Middle frontal gyrus (tissue), 1 donor: ENCODE results near the gene FLT1.

Source experiments
- DNase-seq: peaks from one replicate; pipeline ENCODE4 v3.0.0-alpha.2; 2015; ENCODE audit warnings: low spot score; ENCODE audit errors: extremely low spot score

FLT1 gene

DNA sequence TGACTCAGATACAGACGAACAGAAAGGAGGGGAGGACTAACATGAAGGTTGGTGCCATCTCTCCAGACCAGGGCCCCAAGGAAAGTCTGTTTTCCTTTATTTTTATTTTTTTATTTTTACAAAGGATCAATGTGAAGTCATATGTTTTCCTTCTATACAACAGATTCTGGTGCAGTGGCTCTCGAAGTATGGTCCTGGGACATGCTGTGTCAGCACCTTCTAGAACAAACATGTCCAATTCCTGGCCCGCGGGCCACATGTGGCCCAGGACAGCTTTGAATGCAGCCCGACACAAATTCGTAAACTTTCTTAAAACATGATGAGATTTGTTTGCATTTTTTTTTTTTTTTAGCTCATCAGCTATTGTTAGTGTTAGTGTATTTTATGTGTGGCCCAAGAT is 174.7 kb downstream of the FLT1 start:
- no peak for DNase-seq

DNA sequence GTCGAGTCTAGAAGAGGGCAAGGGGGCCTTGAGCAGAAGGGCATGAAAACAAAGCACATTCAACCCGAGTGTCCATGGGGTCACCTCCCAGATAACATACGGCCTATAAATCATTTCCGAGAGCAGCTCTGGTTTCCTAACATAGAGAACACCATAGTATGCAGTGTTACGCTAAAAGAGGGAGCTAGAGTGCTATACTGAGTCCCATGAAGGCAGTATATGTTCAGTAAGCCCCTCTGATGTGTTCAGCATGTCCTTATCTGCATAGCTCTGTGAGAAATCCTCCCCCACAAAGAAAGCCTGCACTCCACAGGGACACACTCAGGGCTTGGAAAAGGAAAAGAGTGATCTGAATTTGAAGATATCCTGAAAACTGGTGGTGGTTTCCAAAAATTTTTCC is 175.4 kb downstream of the FLT1 start:
- no peak for DNase-seq

DNA sequence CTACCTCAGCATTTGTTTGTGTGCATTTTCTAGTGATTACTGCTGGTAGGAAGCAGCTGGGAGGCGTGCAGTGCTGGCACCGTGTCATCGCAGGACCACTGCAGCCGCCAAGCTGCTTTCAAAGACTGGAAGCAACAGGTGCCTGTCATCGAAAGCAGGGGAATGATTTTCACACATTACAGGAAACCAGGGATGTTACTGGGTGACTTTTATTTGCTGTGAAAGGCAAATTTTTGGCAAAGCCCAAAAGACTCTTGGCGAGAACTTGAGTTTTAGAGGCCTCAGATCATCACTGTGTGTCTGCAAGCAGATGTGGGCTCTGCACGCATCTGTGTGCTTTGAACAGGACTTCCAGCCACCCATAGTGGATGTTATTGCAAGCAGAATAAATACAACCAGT is 176.4 kb downstream of the FLT1 start:
- DNase-seq, result no peak

DNA sequence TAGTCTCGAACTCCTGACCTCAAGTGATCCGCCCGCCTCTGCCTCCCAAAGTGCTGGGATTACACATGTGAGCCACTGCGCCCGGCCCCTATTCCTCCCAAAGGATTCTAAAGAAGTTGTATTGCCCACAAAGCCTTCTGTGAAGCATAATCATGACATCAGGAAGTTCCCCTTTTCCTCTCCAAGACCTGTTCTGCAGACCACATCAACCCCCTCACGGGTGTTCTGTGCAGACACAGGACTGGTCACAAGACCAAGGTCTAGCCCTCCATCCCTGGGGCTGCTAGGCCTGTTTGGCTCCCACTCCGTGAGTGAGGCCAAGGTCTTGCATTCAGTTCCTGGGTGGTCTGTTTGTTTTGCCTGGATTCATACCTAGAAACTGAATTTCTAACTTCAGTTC is 178.1 kb downstream of the FLT1 start:
- no peak for DNase-seq

DNA sequence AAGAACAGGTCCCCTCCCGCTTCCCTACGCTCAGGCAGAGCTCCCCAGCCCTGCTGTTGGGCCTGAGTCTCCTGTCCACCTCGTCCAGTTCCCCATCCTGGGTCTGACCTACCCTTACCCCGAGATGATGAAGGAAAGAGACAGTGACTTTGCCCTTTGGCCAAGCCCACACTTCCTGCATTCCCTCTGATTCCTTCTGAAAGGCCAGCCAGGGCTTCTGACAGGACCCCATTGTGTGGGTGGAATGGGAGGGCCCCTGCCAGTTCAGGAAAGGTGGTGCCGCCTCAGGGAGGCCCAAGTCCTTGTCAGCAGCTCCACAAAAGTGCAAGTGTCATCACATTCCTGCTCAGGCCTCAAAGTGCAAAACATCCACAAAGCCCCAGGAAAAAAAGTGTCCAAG is 178.8 kb downstream of the FLT1 start:
- DNase-seq, result no peak

DNA sequence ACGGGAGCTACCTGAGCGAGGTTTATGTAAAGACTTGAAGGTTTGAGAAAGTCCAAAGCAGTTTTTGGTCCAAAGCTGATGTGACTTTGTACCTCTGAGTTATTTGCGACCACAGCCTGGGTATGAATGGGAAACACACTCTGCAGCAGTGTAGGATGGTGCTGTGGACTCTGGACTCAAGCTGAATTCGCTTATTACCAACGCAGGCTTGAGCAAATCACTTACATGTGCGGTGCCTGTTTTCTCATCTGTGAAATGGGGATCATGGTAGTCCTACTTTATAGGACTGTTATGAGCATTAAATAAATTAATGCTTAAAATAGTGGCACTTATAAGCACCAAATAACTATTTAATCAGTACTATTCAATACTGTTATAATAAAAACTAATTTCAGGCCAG is 180.0 kb downstream of the FLT1 start:
- DNase-seq, result no peak

DNA sequence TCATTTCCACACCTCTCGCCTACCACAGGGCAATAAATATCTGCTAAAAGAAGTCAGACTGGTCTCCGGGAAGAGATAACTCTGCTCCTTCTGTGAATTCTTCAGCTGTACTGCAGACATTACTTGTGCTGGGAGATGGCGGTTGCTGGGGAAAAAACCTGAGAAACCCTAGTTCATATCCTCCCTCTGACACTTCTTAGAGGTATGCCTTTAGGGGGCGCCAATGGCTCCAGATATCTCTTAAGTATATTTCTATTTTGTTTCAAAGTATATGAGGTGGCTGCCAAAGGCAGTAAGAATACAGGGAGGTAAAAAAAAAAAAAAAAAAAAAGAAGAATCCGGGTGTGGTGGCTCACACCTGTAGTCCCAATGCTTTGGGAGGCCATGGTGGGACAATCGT is 181.3 kb downstream of the FLT1 start:
- no peak for DNase-seq

DNA sequence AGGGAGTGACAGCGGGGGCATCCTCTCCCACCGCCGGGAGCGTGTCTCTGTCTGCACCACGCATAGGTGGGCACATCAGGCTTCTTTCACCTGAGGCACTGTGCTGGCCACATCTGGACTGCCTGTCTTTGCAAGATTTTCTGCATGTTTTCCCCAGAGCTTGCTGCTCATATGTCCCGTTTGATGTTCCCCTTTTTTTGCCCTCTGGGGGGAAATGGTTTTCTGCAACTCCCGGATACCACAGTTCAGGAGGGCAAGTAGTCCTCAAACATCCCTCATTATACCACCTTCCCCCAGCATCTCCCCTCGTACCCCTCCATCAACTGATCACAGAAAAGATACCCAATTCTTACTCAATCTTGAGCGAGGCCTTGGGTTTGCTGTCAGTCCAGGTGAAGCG is 188.6 kb downstream of the FLT1 start:
- no peak for DNase-seq

DNA sequence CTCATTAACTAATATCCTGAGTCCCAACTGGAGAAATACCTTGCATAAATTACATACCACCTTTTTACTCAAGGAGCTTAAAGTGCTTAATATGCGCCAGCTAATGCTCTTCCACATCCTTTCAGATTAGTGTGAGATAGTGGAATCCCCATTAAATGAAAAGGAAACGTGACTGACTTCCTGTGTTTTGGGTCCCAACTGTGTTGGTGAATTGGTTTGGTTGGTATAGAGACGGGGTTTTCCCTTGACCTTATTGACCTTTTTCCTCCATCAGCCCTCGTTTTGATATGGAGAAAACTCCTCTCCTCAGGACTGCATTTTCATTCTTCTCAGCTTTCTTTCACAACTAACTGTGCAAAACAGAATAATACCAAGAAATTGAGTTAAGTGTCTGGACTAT is 193.1 kb downstream of the FLT1 start:
- no peak for DNase-seq

DNA sequence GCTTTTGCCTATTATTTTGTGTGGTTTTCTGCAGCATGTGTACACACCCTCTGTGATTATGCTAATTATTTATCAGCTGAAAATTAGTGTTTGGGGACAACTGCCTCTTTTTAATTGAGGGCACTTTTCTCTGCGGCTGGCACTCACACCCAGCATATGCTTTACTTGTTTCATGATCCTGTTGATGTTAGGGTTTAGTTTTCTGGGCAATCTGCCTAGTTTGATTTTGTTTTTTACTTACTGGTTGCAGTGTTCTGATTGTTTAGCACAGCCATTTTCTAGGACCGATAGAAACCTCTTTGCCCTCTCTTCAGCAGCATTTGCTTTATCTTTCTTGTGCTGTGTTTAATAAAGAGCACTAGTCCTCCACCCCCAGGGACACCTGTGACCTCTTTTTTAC is 195.0 kb downstream of the FLT1 start:
- no peak for DNase-seq

DNA sequence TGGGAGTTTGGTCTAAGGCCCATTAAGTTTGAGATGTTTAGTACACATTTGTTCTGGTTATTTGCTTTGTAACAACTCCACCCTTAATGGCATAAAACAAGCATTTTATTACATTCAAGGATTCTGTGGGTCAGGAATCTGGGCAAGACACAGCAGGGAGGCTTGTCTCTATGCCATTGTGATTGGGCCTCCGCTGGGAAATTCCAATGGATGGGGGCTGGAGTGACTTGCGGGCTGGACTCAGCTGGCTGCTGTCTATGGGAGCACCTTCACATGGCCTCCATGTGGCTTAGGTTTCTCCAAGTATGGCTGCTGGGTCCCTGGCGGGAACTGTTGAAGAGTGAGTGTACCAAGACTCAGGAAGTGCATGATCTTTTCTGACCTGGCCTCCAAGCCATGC is 197.6 kb downstream of the FLT1 start:
- no peak for DNase-seq

DNA sequence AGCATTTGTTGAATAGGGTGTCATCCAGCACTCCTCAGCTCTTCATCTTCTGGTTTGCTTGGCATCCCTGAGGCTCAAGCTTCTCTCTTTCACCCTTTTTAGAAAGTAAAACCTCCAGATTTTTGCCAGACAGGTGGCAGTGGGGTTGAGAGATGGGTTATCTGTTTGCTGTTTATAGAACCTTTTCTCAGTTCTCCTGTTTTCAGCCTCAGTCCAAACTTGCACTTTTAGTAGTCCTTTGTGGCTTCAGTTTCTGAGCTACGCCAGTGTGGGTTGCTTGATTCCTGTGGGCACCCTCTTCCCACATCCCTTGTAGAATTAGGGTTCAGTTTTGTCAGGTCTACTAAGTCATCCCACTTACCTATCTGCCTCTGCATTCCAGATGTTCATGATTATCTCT is 208.7 kb downstream of the FLT1 start:
- DNase-seq, result no peak

DNA sequence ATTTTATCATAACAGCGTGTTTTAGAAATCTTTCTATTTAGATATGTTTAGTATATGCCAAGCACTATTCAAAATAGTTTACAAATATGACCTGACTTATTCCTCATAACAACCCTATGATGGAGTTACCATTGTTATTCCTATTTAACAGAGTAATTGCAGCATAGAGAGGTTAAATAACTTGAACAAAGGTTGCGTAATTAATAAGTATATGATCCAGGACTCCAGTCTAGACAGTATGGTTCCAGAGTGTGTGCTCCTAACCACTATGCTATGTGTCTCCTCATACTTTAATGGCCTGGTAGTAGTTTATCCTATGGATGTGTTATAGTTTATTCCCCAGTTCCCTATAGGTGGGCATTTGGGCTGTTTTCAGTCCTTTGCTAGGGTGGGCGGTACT is 211.3 kb downstream of the FLT1 start:
- no peak for DNase-seq

DNA sequence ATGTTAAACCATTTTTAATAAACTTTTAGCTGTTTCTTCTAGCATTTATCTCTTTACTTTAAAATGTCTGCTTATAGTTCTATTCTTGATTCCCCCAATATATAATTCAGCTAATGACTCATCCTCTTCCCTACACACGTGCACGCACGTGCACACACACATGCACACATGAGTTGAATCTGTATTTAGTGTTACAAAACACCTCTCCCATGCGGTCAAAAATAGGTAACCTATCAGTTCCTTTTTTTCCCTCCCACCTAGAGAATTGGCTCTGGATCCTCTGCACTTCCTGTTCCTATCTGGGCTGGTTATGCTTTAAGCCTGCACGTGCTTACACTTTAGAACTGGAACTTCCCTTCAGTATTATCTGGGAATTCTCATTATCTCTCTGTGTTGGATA is 212.5 kb downstream of the FLT1 start:
- no peak for DNase-seq

DNA sequence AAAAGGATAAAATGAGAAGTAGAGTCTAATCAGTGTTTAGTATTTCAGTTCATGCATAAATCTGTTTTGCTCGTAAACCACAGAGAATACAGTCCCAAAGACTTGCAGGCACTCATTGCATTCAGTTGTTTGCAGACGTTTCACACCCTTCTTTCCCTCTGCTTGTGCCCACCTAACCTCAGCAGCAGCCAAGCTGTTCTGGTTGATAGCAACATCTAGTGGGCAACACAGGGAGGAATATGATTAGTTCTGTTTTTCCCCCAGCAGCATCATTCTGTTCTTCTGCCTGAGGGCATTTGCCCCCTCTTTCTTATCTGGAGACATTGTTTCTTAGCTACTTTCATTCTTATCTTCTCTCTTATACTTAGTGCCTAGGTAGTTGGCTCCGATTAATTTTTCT is 221.0 kb downstream of the FLT1 start:
- DNase-seq, result no peak

DNA sequence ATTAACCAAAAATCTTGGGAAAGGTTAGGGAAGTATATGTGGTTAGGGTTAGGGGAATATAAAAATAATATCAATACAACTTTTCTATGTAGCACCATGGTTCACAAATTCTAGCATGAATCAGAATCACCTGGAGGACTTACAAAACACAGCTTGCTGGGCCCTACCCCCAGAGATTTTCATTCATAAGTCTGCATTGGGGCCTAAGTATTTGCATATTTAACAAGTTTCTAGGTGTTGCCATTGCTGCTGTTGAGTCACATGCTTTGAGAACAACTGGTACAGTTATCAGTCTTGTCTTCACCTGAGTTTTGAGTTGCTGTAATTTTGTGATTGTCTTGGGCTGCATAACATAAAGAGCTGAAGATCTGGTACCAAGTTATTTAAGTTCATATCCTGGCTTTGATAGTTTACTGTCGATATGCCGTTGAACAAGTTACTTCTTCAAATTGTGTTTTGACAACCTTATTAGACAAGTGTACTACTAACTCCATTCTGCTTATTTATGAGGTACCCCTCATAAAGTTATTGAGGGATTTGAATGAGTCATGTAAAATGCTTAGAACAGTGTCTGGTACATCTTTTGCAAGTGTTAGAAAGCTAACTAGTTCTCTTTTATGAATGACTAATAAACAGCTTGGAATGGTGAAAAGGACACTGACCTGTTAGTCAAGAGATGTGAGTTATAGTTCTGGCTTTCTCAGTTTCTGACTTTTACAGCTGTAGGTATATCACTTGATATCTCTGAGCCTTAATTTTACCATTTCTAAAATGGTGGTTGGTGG is 223.7 kb downstream of the FLT1 start:
- DNase-seq, result no peak

DNA sequence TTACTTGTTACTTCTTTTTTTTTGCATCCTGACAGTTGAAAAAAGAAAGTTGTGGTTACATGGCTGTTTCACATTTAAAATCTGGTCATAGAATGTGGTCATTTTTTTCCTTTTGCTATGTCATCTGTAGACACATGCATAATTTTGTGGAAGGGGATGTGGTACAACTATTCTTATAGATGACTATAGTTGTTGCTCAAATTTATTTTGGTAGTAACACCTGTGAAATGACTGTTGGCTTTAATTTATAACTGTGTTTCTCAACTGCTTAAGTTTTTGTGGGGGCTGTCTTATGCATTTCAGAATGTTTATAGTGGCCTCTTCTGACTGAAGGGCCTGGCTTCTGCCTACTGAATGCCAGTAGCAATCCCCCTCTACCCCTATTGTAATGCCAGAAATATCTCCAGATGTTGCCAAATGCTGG is 226.1 kb downstream of the FLT1 start:
- no peak for DNase-seq

DNA sequence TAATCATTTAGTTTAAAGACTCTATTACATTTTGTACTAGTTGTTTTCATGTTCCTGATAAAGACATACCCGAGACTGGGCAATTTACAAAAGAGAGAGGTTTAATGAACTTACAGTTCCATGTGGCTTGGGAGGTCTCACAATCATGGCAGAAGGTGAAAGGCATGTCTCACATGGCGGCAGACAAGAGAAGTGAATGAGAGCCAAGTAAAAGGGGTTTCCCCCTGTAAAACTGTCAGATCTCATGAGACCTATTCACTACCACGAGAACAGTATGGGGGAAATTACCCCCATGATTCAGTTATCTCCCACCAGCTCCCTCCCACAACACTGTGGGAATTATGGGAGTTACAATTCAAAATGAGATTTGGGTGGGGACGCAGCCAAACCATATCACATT is 227.4 kb downstream of the FLT1 start:
- DNase-seq, result no peak

DNA sequence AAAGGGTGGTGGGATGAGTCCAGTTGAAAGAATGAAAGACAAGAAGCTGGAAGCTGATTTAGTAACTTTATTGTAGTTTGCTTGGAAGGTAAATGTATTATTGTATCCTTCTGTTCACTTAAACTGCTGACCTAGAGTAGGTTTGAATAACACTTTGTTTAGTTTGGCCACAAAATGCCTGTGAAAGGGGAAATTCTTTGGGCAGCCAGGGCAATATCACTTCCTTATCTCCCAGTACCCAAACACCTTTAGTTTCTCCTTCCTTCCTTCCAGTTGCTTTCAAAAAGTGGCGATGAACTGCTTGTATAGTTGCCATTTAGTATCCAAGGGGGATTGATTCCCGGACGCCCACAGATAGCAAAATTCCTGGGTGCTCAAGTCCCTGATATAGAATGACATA is 236.5 kb downstream of the FLT1 start:
- DNase-seq, result no peak

DNA sequence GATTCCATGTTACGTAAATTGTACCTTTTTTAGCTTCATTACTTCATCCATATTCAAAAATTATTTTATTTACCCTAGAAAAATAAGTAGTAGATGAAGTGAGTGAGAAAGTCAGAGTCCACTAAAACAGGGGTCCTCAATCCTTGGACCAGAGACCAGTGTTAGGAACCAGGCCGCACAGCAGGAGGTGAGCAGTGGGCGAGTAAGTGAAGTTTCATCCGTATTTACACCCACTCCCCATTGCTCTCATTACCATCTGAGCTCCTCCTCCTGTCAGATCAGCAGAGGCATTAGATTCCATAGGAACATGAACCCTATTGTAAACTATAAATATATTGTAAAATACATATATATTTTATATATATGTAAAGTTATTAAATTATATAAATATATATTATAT is 237.6 kb downstream of the FLT1 start:
- DNase-seq, result no peak

DNA sequence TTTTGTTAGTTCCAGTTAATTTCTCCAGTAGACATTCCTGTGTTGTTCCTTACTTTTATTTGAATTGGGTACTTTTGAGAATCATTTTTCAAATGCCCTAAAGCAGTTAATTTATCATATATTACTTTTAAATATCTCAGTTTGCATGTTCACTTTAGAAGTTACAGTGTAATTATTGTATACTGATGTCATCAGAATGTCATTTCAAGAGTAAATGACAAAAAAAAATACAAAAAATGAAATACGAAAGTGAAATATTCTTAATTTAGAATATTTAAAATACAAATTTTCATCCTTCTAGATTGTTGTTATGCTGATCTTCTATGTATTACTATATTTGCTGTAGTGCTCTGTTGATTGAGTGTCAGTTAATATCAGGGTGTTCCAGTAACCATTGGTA is 242.4 kb downstream of the FLT1 start:
- DNase-seq, result no peak

DNA sequence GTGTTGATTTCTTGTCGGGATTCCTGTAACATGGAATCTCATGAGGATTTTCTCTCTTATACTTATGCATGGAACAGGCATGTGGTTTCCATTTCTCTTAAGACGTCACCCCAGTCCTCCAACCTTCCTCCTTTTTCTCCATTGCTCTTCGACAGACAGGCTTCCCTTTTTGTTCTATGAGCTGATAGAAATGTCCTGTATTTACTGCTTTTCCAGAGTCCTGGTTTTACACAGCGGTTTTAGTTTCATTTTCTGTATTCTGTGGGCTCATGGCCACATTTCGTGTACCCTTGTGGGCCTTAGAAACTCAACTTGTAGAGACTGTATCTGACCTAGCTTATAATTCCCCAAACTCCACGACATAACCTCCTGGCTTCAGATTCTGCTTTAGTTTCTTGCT is 243.5 kb downstream of the FLT1 start:
- DNase-seq, result no peak

DNA sequence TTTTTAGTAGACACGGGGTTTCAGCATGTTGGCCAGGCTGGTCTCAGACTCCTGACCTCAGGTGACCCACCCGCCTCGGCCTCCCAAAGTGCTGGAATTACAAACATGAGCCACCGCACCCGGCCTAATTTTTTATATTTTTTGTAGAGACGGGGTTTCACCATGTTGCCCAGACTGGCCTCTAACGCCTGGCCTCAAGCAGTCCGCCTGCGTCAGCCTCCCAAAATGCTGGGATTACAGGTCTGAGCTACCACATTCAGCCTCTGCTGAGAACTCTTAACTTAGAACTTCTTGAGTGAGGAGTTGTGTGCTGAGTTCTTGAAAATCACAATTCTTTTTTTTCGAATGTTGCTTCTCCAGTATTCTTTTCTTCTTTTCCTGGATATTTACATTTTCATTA is 244.4 kb downstream of the FLT1 start:
- no peak for DNase-seq
